Right lobe of liver (tissue), 6 donors: ENCODE data around the gene OXCT2. TPM values are rescaled to one million over a fixed set of nuclear protein-coding genes. Genes with fewer than 3 reads are reported as not detected.
A peak's percentile ranks its signal among the peaks of the same experiment; 100 is the strongest.

Source experiments
- ATAC-seq, 4 donors: fragments of 200-7000 bp; cut with Tn5 transposase; one replicate each; pipeline ENCODE4 v1.9.1; 2020; ENCODE audit warnings: mild to moderate bottlenecking in 4 of 4, moderate library complexity in 4 of 4
- DNase-seq, 3 donors: peaks; one replicate each; pipeline ENCODE4 v3.0.0-alpha.2; 2020
- H3K27ac ChIP-seq, 3 donors: fragments of 200-600 bp; one replicate each; pipeline ENCODE4 v1.8.0; 2022
- H3K27me3 ChIP-seq, 2 donors: fragments of 200-600 bp; one replicate each; pipeline ENCODE4 v1.8.0; 2022
- H3K36me3 ChIP-seq, 4 donors: fragments of 200-600 bp; sonication (generic) in 1 of 4; one replicate each; pipeline versions ENCODE4 v1.5.1 to v1.8.0; 2017 to 2022; ENCODE audit warnings: control low read depth in 1 of 4
- H3K4me1 ChIP-seq, 4 donors: fragments of 200-600 bp; sonication (generic) in 1 of 4; one replicate each; pipeline versions ENCODE4 v1.5.1 to v1.8.0; 2017 to 2022; ENCODE audit warnings: control low read depth in 1 of 4
- H3K4me3 ChIP-seq, 3 donors: fragments of 200-600 bp; one replicate each; pipeline ENCODE4 v1.8.0; 2022
- H3K9me3 ChIP-seq, 4 donors: fragments of 200-600 bp; sonication (generic) in 1 of 4; one replicate each; pipeline versions ENCODE4 v1.5.1 to v1.8.0; 2017 to 2022; ENCODE audit warnings: control low read depth in 1 of 4
- CTCF ChIP-seq, 4 donors: fragments of 200-600 bp in 3 of 4; fragments of 450-650 bp in 1 of 4; IDR thresholded peaks; one replicate each; pipeline versions ENCODE4 v1.5.1 to v1.8.0; 2016 to 2022; ENCODE audit warnings: antibody characterized with exemption in 4 of 4, mild to moderate bottlenecking in 2 of 4
- POLR2A ChIP-seq: fragments of 450-650 bp; IDR thresholded peaks from one replicate; pipeline ENCODE4 v1.6.1; 2017; ENCODE audit warnings: antibody characterized with exemption, mild to moderate bottlenecking
- WGBS: methylation state at CpG from one replicate; pipeline ENCODE4 v1.1.6; 2018; ENCODE audit warnings: low coverage, low lambda C conversion rate; ENCODE audit not compliant: insufficient coverage; ENCODE audit errors: missing lambda C conversion rate; 5-methylcytosine and 5-hydroxymethylcytosine counted together
- intact Hi-C, 2 donors: fragments of 100-400 bp; cut with DNase I; formaldehyde crosslinking; loops; one replicate each; pipeline versions ENCODE4 v1.11.2 to v1.14.1; 2022
- total RNA-seq, 6 experiments: library from RNA; depleted of rRNA in 2 of 6; stranded (reverse); fragments of >200 nt in 2 of 6; fragmentation: NEBNext Ultra II Directional in 3 of 6; extraction: Animal tissue kit (Norgen Biotek cat#: 25700) in 3 of 6; gene quantifications; one replicate each; pipeline versions ENCODE4 v1.1.0 to v1.2.4, GENCODE V29; 2016 to 2023
- donor health status: DM: no; HTN: yes; CAD: no.
- donor health status: DM: no; HTN: no; CAD: no.
- donor health status: DM: no; HTN: no; CAD: no.
- donor health status: DM: no; HTN: yes; CAD: no.
- donor health status: DM: no; HTN: yes; CAD: no.

OXCT2 gene
- total RNA-seq, 6 experiments from 2014 or later: 0.12 to 2.4 (median 0.35) TPM; not detected in 1

GRCh38 chr1:39812913-39813312 lies 41.8 kb upstream of the OXCT2 start:
- intact Hi-C loops: loop anchor here in 1 of 2 donors (10.0 kb wide), 2 partner anchors 172 to 222 kb away; no protein-coding TSS in a partner anchor
- no peak for DNase-seq
- H3K36me3 ChIP-seq: no peaks in the 10 kb centered on the region

DNA sequence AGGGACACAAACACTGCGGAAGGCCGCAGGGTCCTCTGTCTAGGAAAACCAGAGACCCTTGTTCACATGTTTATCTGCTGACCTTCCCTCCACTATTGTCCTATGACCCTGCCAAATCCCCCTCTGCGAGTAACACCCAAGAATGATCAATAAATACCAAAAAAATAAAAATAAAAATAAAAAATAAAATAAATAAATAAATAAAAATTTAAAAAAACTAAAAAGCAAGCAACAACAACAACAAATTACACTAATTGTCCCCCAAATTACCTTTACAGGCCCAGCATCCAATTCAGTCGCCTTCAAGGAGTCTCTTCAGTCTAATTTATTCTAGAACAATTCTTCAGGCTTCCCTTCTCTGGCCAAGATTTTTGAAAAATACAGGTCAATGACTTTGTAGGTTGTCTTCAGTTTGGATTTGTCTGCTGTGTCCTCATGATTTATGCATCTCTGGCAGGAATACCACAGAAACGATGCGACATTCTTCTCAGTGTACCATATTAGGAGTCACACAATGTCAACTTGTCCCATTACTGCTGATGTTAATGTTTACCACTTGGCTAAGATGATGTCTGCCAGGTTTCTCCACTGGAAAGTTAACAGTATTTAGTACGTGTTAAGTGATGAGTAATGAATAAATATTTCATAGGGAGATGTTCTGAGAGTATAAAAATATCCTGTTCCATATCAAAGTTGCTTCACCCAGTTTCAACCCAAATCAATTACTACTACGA lies 37.8 kb upstream of the OXCT2 start:
- DNase-seq (no peak), ATAC-seq (peak in 1 of 4 donors; percentile 39)
- TF ChIP-seq CTCF (IDR thresholded peaks at IDR 0.05) (no peak), POLR2A (no peak)
- no peaks in the 10 kb centered on the region for H3K9me3 ChIP-seq
- intact Hi-C loops: no loop called here
- H3K4me3 ChIP-seq: no peak overlapping the region
- no peak overlapping the region for H3K27ac ChIP-seq
- H3K27me3 ChIP-seq: no peaks in the 10 kb centered on the region
- H3K4me1 ChIP-seq: no peaks in the 10 kb centered on the region
- H3K36me3 ChIP-seq: no peaks in the 10 kb centered on the region
- 73% methylated on average over 6 of the region's 8 CpGs for WGBS

More at GRCh38 chr1:39812913-39813312, 41.8 kb upstream of the OXCT2 start:
- TF ChIP-seq CTCF (IDR thresholded peaks at IDR 0.05) (no peak), POLR2A (no peak)
- no peaks in the 10 kb centered on the region for H3K4me1 ChIP-seq
- no peak for ATAC-seq
- no peaks in the 10 kb centered on the region for H3K9me3 ChIP-seq
- H3K27ac ChIP-seq: no peak overlapping the region
- H3K4me3 ChIP-seq: no peak overlapping the region
- H3K27me3 ChIP-seq: no peaks in the 10 kb centered on the region
- WGBS: 80% methylated on average over 1 of the region's 3 CpGs

GRCh38 chr1:39805385-39805784 lies 34.2 kb upstream of the OXCT2 start:
- H3K27me3 ChIP-seq: no peaks in the 10 kb centered on the region
- no peaks in the 10 kb centered on the region for H3K36me3 ChIP-seq
- intact Hi-C loops: no loop called here
- WGBS: 93% methylated on average over 2 of the region's 2 CpGs
- no peaks in the 10 kb centered on the region for H3K4me1 ChIP-seq
- no peak overlapping the region for H3K27ac ChIP-seq
- TF ChIP-seq POLR2A (no peak), CTCF (IDR thresholded peaks at IDR 0.05) (no peak)
- DNase-seq (no peak), ATAC-seq (no peak)
- no peaks in the 10 kb centered on the region for H3K9me3 ChIP-seq
- H3K4me3 ChIP-seq: no peak overlapping the region

GRCh38 chr1:39802496-39803260 lies 31.5 kb upstream of the OXCT2 start:
- no peaks in the 10 kb centered on the region for H3K4me1 ChIP-seq
- no peak for ATAC-seq
- TF ChIP-seq POLR2A: no peak
- TF ChIP-seq CTCF (IDR thresholded peaks at IDR 0.05): no peak
- H3K9me3 ChIP-seq: no peaks in the 10 kb centered on the region
- no peaks in the 10 kb centered on the region for H3K27me3 ChIP-seq
- intact Hi-C loops: no loop called here
- no peak overlapping the region for H3K4me3 ChIP-seq
- H3K36me3 ChIP-seq: no peaks in the 10 kb centered on the region
- no peak overlapping the region for H3K27ac ChIP-seq
- DNase-seq: no peak
- 79% methylated on average over 11 of the region's 14 CpGs for WGBS
